Measurements from ENCODE around the gene SPATA2. TPM values are rescaled to one million over a fixed set of nuclear protein-coding genes. Genes with fewer than 3 reads are reported as not detected.

The SPATA2 gene
- total RNA-seq, 1 experiment from 2014 or later: 6.6 TPM

DNA sequence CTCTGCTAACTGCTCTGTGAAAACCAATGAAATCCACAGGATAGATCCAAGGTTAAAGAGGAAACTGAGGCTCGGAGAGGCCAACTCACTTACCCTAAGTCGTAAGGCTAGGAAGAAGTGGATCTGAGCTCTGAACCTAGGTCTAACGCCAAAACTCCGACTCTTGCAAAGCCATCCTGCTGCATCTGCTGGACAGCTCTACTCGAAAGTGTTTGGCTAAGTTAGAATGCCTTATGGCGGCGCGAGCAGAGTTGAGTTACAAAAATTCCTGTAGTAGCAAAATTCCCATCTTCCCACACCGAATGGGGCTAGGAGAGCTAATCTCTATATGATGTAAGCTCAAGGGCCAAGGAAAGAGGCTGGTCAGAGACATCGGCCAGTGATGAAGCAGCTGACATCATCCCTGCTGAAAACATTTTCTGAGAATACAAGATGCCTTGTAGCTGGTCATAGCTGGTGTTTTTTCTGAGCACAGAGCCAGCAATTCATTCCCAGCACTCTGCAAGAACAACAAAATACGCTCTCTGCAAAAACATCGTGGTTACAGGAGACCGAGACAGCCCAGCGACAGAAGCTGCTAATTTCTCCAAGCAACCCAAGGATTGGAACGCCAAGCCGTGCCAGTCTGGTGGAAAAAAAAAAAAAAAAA is 1.8 kb downstream of the SPATA2 start:
- intact Hi-C loops (cut with micrococcal nuclease): no loop called here
- Histone ChIP-seq H3K4me1 (ENCODE audit: control insufficient read depth in 1 of 2, insufficient read depth in 2 of 2, low read length in 2 of 2) (peaks cover 13 to 26% of the 10 kb centered on the region in 2 experiments), H4K20me1 (ENCODE audit: insufficient read depth) (no peaks in the 10 kb centered on the region), H2AFZ (ENCODE audit: low read depth, low read length, poor library complexity, severe bottlenecking) (no peak overlapping the region), H3K4me2 (ENCODE audit: low read length) (peak overlapping the region; percentile 84), H3K9me3 (ENCODE audit: control insufficient read depth in 1 of 2, insufficient read depth in 1 of 2, low read depth in 1 of 2, low read length in 2 of 2) (no peaks in the 10 kb centered on the region), H3K9me2 (ENCODE audit: insufficient read depth) (no peaks in the 10 kb centered on the region), H3K9ac (ENCODE audit: low read length) (no peak overlapping the region; the same call in 1 of the 2 replicates), H3K36me3 (ENCODE audit: control insufficient read depth in 1 of 2, insufficient read depth in 2 of 2, low read length in 2 of 2) (peaks cover 0 to 4% of the 10 kb centered on the region in 2 experiments; a peak in 2 of 4 replicates), H3K4me3 (replicated peaks in 1 of 2; ENCODE audit: low read depth in 1 of 2, low read length in 2 of 2) (peak overlapping the region in 1 of 2 experiments; percentile 90; a peak in 2 of 4 replicates), H3K27ac (ENCODE audit: low read depth, low read length) (no peak overlapping the region), H3K79me2 (ENCODE audit: insufficient read depth, low read length) (peaks cover 59% of the 10 kb centered on the region), H3K27me3 (ENCODE audit: insufficient read depth, low read length) (no peaks in the 10 kb centered on the region)
- ChIA-PET POLR2A (interaction anchor here (0.7 kb wide), 1 partner anchor 153 kb away, joined by 3 read pairs; no protein-coding TSS in a partner anchor), CTCF (interaction anchor here (0.9 kb wide), 1 partner anchor 25 kb away, joined by 4 read pairs; no protein-coding TSS in a partner anchor), RAD21 (ENCODE audit: low non-redundant PET in 1 of 2, low total read pairs in 2 of 2, uncharacterized antibody in 2 of 2, unreplicated experiment in 2 of 2) (no interaction called here)
- no TSS peak for BruUV-seq (replicated peaks)
- no peak for ATAC-seq
- TF ChIP-seq ZNF274 (IDR thresholded peaks at IDR 0.05; ENCODE audit: low read depth, low read length): no peak
- TF ChIP-seq ELF1 (IDR thresholded peaks at IDR 0.05; ENCODE audit: borderline replicate concordance, low read depth): no peak
- TF ChIP-seq CEBPB (IDR thresholded peaks at IDR 0.05; ENCODE audit: low read depth): no peak
- TF ChIP-seq EGR1 (IDR thresholded peaks at IDR 0.05; ENCODE audit: low read depth): no peak
- TF ChIP-seq SP1 (IDR thresholded peaks at IDR 0.05; ENCODE audit: low read depth): no peak
- TF ChIP-seq, protein P1, sequence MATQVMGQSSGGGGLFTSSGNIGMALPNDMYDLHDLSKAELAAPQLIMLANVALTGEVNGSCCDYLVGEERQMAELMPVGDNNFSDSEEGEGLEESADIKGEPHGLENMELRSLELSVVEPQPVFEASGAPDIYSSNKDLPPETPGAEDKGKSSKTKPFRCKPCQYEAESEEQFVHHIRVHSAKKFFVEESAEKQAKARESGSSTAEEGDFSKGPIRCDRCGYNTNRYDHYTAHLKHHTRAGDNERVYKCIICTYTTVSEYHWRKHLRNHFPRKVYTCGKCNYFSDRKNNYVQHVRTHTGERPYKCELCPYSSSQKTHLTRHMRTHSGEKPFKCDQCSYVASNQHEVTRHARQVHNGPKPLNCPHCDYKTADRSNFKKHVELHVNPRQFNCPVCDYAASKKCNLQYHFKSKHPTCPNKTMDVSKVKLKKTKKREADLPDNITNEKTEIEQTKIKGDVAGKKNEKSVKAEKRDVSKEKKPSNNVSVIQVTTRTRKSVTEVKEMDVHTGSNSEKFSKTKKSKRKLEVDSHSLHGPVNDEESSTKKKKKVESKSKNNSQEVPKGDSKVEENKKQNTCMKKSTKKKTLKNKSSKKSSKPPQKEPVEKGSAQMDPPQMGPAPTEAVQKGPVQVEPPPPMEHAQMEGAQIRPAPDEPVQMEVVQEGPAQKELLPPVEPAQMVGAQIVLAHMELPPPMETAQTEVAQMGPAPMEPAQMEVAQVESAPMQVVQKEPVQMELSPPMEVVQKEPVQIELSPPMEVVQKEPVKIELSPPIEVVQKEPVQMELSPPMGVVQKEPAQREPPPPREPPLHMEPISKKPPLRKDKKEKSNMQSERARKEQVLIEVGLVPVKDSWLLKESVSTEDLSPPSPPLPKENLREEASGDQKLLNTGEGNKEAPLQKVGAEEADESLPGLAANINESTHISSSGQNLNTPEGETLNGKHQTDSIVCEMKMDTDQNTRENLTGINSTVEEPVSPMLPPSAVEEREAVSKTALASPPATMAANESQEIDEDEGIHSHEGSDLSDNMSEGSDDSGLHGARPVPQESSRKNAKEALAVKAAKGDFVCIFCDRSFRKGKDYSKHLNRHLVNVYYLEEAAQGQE (IDR thresholded peaks at IDR 0.05; ENCODE audit: low read depth): no peak
- no peak for TF ChIP-seq YY1 (IDR thresholded peaks at IDR 0.05; ENCODE audit: extremely low read depth, insufficient replicate concordance, low read depth, low read length)
- TF ChIP-seq, protein P2, sequence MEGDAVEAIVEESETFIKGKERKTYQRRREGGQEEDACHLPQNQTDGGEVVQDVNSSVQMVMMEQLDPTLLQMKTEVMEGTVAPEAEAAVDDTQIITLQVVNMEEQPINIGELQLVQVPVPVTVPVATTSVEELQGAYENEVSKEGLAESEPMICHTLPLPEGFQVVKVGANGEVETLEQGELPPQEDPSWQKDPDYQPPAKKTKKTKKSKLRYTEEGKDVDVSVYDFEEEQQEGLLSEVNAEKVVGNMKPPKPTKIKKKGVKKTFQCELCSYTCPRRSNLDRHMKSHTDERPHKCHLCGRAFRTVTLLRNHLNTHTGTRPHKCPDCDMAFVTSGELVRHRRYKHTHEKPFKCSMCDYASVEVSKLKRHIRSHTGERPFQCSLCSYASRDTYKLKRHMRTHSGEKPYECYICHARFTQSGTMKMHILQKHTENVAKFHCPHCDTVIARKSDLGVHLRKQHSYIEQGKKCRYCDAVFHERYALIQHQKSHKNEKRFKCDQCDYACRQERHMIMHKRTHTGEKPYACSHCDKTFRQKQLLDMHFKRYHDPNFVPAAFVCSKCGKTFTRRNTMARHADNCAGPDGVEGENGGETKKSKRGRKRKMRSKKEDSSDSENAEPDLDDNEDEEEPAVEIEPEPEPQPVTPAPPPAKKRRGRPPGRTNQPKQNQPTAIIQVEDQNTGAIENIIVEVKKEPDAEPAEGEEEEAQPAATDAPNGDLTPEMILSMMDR (IDR thresholded peaks at IDR 0.05 in 2 of 3, conservative IDR thresholded peaks at IDR 0.05 in 1 of 3; ENCODE audit: borderline replicate concordance in 1 of 3, insufficient read depth in 1 of 3, low read depth in 2 of 3, low read length in 2 of 3): no peak
- no peak for TF ChIP-seq FOSL1 (IDR thresholded peaks at IDR 0.05; ENCODE audit: low read depth)
- no peak for TF ChIP-seq MAX (IDR thresholded peaks at IDR 0.05)
- TF ChIP-seq, protein P3, sequence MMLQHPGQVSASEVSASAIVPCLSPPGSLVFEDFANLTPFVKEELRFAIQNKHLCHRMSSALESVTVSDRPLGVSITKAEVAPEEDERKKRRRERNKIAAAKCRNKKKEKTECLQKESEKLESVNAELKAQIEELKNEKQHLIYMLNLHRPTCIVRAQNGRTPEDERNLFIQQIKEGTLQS (IDR thresholded peaks at IDR 0.05): no peak
- TF ChIP-seq ZBTB33 (IDR thresholded peaks at IDR 0.05; ENCODE audit: extremely low read depth, insufficient replicate concordance, low read length): no peak
- TF ChIP-seq ZFX (IDR thresholded peaks at IDR 0.05): no peak
- TF ChIP-seq TCF7L2 (IDR thresholded peaks at IDR 0.05; ENCODE audit: borderline replicate concordance, extremely low read depth, insufficient read depth, insufficient read length): no peak
- DNase-seq (ENCODE audit: low read depth, low spot score): no peak
